Measurements from ENCODE around the gene BTG2.

GRCh38 chr1:203322500-203323179 lies 17.3 kb downstream of the BTG2 start:
- TF ChIP-seq POLR2A (IDR thresholded peaks at IDR 0.05), result peak in 1 of 2 donors; percentile 9
- TF ChIP-seq, protein P1, sequence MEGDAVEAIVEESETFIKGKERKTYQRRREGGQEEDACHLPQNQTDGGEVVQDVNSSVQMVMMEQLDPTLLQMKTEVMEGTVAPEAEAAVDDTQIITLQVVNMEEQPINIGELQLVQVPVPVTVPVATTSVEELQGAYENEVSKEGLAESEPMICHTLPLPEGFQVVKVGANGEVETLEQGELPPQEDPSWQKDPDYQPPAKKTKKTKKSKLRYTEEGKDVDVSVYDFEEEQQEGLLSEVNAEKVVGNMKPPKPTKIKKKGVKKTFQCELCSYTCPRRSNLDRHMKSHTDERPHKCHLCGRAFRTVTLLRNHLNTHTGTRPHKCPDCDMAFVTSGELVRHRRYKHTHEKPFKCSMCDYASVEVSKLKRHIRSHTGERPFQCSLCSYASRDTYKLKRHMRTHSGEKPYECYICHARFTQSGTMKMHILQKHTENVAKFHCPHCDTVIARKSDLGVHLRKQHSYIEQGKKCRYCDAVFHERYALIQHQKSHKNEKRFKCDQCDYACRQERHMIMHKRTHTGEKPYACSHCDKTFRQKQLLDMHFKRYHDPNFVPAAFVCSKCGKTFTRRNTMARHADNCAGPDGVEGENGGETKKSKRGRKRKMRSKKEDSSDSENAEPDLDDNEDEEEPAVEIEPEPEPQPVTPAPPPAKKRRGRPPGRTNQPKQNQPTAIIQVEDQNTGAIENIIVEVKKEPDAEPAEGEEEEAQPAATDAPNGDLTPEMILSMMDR (IDR thresholded peaks at IDR 0.05), result no peak

Measured in thyroid gland (tissue), 4 donors.